HPDE6-E6E7 (cell line): Measurements from ENCODE around the gene CCDC167.
A peak's percentile ranks its signal among the peaks of the same experiment; 100 is the strongest.

Experiments
- DNase-seq: peaks from one replicate; pipeline ENCODE4 v3.0.0; 2011; ENCODE audit warnings: missing footprints; ENCODE audit errors: extremely low spot score

CCDC167 gene

DNA sequence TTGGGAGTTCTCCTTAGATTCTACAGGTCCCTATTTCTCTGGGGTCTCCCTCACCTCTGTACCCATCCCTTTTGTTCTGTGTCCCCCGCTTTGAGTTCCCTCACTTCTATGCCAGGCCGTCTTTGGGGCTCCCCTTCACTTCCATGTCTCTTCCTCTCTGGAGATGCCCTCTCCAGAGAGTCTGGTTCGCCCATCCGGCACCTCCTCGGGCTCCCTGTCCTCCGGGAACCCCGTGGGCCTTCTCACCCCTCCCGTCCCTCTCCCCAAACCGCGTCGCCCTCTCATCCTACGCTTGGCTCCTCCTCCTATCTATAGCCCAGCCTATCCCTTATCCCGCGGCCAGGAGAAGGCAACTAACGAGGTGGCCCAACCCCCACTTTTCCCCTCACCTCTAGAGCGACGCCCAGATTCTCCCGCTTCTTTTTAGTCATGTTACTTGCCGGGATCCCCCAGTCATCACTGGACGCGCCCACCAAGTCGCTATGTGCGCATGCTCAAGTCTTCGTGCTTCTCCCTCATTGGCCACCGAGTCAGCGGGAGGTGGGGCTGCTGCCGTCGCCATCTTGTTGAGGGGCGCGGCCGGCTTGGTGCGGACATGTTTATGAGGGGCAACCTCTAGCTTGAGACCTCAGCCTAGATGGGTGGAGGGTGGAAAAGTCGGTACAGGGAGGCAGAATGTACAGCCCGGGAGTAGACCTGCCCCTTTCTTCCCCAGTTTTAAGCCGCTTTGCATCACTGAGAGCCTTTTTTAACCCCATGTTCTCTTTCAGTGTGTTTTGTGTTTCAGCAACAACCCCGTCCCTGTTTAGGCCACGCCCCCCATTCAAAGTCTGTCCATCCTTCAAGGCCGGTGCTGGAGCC, at the start of gene CCDC167:
CCDC167 (minus strand) TSS at position 461 of the 861 bp plus-strand sequence; CDS start at position 431, 30 bp downstream.
- DNase-seq = peak; percentile 95

DNA sequence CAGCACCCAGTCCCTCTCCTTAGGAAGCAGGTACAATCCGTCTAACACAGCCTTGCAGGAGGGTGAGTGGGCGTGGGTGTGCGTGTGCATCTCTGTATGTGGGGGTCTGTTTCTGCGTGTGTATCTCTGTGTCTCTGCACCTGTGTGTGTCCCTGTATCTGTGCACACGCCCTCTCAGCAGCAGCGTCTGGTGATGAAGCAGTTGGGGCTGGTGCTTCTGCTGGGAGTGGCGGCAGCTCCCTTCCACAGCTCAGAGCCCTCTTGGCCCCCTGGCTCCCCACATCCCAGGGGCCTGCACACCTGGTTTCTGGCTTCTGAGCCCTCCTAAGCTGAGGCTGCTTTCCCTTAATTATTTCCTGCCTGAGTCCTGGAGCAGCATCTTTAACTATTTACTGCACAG, 49.5 kb upstream of the CCDC167 start:
- no peak for DNase-seq

DNA sequence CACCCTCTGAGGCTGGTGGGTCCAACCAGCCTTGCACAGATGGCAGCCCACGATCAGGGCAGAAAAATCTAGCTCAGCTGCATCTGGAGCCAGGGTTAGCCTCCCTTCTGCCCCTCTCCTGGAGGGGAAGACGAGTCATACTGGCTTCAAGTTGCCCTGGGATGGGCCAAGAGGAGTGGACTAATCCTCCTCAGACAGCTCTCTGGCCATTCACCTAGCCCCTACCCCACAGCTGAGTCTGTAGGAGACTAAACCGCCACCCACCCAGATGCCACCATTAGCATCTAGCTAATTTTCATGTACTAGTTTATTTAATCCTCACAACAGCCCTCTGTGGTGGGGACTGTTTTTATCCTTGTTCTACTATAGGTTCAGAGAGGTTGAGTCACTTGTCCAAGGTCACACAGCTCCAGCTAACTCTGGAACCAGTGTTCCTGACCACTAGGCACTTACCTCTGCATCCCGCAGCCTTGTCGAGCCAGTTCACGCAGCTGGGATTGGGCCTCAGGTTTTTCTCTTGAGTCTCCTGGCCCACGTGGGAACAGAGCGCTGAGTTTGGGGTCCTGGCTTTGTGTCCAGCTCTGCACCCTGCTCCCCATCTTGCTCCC, 48.5 kb upstream of the CCDC167 start:
- no peak for DNase-seq

DNA sequence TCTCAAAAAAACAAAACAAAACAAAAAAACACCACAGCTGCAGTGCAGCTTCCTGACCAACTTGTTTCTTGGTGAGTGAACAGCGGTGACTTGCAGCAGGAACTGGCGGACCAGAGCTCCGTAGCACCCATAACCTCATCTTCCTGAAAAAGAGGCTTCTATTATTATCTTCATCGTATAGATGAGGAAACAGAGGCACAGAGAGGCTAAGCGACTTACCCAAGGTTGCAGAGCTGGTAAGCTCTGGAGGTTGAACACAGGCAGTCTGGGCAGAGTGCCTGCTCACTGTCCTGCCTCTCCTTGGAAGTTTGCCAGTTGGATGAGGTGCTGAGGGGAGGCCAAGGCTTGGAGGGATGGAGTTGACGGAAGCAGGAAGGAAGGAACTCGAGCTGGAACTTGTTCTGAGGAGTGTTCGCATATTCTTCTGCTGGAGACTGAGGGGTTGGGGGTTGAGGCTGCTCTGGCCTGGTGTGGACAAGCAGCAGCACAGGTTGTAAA, 47.9 kb upstream of the CCDC167 start:
- DNase-seq = peak; percentile 82

DNA sequence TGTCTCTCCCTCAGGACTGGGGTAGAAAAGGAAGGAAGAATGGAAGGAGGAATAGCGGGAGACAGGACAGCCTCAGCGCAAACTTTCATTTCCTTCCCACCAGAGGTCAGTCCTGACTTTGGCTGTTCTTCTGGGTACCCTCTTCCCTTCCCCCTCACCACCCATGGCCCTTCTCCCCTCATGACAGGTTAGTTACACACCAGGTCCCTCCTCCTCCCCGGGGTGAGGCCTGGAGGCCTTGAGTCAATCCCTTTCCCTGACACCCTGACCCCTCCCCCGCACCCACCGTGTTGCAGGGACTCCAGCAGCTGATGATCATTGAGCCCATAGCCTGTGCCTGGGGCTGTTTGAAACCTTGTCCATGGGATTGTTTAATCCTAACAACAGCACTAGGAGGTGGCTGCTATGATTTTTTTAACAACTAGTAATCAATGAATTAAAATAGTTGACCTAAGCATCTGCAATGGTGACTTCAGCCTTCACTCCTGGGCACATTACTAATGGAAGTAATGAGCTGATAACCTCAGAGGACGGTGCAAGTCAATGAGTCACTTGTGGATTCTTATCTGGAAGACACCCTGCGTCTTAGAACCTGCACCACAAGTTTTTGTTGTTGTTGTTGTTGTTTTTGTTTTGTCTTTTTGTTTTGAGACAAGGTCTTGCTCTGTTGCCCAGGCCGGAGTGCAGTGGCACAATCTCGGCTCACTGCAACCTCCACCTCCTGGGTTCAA, 46.6 kb upstream of the CCDC167 start:
- DNase-seq = no peak

DNA sequence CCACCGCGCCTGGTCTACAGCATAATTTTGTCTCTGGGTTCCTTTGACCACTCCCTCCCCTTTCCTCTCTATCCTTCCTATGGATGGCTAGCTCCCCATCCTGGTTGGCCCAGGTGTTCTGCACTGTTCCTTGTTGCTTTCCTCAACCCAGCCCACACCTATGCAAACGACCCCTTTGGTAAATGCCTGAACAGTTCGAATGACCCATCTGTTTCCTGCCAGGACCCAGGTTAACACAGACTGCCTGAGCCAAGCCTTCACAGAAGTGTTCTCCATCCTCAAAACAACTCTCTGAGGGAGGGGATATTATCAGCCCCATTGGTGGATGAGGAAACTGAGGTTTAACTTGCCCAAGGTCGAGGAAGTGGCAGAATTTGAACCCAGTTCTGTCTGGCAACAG, 44.8 kb upstream of the CCDC167 start:
- DNase-seq = no peak

DNA sequence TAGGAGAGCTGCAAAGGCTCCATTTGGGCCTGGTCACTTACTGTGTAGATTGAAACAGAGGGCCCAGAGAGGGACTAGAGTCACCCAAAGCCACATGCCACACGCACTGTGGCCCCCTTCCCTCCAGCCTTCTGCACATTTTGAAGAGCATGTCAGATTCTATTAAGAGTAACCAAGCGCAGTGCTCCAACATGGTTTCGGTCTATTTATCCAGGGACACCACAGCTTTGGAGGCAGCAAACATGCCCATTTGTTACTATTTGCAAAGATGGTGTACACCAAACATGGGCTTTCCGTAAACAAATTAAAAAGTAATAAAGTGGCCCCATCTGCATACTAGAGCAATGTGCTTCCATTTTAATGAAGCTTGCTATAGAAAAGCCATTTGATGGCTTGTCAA, 43.7 kb upstream of the CCDC167 start:
- DNase-seq = no peak

DNA sequence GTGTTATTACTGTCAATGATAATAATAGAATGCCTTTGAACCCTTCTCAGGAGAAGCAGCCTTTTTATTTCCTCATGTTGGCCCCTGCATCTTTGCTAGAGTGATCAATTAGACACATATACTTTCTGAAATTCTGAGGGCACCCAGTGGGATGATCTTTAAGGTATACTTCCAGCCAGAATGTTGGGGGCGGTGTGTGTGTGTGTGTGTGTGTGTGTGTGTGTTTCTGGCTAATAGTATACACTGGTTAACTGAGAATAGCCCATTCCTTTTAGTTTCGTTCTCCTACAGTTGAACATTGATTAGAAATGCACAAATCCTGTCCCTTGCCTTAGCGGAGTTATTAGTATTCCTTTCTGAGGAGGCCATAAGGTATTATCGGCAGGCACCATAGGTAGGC, 41.7 kb upstream of the CCDC167 start:
- DNase-seq = no peak

DNA sequence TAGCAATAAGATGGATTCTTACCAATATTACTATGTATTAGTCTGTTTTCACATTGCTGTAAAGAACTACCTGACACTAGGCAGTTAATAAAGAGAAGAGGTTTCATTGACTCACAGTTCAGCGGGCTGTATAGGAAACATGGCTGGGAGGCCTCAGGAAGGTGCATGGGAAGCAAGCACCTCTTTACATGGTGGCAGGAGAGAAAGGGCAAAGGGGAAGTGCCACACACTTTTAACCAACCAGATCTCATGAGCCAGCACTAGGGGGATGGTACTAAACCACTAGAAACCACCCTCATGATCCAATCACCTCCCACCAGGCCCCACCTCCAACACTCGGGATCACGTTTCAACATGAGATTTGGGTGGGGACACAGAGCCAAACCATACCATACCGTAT, 40.7 kb upstream of the CCDC167 start:
- no peak for DNase-seq

DNA sequence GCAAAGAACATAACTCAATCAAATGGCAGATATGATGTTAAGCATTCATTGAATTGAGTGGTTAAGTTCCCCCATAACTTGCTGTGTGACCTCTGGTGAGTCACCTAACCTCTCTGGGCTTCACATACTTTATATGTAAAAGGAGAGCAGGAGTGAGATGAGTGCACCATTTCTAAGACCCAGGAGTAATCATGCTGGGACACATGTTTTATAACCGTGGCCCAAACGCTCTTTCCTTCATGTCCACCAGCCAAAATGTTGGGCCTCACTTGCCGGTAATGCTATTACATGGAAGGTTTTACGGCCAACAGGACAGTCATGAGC, 40.3 kb upstream of the CCDC167 start:
- no peak for DNase-seq

DNA sequence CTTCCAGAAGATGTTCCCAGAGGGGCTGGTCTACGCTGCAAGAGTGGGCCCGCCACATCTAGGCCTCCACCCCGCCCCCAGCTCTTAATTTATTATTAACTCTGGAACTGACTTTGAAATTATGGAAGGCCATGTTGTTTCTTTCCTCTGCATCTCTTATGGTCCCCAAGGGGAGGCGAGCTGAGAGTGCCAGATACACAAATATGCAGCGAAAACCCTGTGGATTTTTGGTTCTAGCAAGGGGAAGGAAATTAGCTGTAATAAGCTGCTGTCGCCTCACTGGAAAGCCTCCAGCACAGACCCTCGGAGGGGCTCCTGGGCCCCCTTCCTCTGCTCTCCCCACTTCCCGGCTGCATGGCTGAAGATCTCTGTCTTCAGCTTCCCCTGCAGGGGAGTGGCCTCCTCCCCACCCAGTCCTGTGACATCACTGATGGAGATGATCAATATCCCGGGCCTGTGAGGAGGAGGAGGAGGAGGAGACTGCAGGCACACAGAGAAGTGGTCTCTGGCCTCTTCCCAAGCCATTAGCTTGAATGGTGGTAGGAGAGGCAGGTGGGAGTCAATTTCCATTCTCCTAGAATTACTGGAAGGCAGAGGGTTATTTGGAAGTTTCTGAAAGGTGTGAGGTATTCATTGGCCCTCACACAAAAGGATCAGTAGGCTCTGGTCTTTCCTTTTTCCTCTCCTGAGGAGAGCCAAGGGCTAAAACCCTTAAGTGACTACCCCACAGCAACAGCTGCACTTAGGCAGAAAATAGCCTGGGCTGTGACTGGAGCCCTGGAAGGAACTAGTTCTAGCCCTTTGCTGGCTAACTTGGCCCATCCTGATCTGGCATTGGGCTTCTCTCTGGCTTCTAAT, 39.7 kb upstream of the CCDC167 start:
- DNase-seq = no peak

DNA sequence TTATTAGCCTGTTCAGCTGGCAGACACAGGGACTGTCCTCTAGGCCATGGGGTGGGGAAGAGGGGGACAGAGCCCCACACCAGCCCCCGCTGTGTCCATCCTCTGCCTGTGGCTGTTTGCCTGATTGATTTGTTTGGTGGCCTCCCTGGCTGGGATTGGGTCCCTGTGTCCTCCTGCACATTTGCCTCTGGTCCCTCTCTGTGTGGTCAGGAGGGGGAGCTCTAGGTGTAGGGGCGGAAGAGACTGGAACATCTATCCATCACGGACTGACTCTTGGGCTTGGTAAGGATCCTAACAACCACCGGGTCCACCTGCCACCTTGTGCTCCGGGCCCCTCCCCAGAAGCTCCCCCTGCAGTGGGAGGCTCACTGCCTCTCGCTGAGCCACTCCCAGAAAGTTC, 38.4 kb upstream of the CCDC167 start:
- DNase-seq = peak; percentile 71

DNA sequence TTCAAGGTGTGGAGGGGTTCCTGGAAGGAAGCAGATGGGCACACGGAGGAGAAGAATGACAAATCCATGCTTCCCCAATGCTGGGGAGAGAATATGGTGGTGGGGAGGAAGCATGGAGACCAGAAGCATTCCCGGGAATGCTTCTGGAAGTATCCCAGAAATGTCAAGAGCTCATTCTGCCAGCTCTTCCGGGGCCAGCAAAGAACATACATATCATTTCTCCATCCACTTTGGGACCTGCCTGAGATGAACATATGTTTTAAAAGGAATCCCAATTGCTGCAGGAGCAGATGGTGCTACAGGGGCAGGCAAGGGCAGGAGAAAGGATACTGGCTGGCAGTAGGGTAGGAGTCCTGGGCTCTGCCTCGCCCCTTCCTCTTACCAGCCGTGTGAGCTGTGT, 37.9 kb upstream of the CCDC167 start:
- no peak for DNase-seq

DNA sequence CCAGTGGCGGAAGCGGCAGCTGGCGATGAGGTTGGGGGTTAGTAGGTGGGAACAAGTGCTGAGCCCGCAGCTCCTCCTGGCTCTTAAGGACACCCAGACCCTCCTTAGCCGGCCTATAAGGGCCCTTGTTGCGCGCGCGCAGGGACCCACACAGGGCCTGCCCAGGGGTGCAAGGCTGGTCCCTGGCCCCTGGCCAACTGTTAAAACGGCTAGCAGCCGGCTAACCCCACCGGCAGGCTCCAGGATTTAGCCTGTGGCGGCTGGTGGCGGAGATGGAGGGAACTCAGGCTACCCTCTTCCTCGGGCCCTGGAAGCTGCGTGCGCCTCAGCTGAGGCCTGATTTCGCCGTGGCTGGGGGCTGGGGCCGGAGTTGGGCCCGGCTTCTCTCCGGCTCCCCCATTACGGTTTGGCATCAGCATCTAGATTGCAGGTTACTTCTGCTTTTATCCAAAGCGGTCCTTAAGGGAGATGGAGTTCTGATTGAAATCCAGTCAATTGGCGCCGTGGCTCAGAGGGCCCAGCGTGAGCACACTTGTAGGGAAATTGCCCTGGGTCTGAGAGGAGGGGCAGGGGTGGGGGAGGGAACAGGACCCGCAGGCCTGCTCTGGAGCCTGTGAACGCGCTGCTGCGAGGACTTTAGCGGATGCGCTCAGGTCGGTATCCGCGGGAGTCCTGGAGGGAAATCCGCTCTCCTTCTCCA, 36.9 kb upstream of the CCDC167 start:
- DNase-seq = no peak

DNA sequence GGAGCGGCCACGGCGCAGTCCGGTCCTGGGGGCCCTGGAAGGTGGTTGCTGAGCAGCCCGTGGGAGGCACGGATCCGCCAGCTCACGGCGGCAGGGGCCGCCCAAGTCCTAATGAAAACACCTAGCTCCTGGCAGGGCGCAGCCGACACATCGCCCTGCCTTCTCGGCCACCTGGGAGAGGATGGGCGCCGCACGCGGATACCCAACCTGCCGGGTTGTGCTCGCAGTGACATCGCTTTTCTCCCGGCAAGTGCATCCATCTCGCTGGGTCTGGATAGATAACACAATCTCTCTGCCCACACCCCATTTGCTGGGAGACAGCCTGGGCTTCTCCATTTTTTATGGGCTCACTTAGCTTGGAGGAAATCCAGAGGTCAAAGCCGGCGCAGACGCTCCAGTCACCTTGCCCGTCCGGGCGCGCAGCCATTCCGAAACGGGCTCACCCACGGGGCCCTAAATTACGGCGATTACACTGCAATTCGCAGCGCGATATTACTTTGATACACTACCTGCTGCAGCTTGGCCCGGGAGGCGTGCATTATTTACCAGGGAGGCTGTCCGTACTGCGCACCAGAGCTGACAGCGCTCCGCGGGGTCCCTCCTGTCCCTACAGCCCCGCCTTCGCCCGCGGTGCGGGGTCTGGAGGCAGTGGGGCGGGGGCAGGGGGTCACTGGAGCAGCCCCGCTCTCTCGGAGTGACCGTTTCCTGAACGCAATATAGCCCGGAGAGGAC, 36.2 kb upstream of the CCDC167 start:
- DNase-seq = no peak

DNA sequence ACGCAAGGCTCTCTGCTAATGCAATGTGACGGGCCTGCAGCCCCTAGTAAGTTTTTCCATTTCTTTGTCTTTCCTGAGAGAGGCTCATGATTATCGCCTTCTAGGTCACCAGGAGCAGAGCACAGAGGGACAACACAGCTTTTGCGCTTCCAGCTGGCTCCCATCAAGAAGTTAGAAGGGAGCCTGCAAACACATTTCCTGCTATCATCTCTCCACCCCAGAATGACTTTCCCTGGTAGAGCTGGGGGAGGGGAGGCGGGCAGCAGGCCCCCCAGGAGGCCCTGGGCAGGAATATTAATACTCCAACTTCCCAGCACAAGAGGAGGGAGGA, 35.7 kb upstream of the CCDC167 start:
- no peak for DNase-seq

DNA sequence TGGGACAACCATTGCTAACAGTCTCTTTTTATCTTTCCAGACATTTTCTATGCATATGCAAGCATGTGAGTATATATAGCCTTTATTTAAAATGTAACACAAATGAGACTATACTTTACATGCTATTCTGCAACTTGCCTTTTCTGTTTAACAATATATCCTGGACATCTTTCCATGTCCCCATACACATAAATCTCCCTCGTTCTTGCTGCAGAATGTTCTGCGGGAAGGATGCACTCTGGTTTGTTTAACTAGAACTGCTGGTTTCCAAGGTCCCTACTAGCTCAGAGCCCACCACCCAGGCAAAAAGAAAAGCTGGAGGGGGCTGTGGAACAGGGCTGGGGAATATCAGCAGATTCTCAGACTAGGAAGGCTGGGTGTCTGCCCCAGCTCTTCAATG, 35.2 kb upstream of the CCDC167 start:
- DNase-seq = no peak

DNA sequence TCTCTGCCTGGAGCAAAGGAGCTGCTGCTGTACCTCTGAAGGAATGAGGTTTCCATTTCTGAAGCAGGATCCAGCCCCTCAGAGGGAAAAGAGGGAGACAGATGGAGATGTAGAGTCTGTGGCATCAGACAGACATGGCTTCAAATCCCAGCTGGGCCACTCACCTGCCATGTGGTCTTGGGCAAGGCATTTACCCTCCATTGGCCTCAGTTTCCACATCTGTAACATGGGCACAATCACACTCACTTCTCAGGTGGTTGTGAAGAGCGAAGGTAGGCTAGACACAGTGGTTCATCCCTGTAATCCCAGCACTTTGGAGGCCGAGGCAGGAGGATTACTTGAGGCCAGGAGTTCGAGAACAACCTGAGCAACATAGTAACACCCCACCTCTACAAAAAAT, 32.4 kb upstream of the CCDC167 start:
- DNase-seq = no peak

DNA sequence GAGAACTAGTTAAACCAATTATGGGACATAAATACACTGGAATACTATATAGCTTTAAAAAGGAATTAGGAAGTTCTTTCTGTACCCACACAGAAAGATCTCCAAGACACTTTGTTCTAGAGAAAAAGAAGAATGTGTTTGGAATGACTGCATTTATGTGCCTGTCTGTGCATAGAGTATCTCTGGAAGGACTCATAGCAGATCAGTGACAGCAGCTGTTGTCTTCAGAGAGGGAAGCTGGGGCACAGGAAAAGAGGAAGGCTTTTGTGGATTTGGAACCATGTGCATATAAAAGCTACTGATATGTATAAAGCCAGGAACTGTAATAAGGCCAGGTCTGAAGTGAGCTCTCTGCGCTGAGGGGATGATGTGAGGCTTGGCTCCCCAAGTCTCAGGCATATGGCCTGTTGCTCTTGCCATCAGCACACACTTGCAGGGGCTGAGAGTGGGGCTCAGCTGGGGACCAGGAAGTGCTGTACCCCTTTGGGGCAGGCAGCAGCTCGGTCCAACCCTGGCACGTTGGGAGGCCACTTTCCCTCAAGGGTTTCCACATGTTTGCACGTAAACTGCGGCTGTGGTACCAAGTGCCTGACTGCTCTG, 31.8 kb upstream of the CCDC167 start:
- no peak for DNase-seq

DNA sequence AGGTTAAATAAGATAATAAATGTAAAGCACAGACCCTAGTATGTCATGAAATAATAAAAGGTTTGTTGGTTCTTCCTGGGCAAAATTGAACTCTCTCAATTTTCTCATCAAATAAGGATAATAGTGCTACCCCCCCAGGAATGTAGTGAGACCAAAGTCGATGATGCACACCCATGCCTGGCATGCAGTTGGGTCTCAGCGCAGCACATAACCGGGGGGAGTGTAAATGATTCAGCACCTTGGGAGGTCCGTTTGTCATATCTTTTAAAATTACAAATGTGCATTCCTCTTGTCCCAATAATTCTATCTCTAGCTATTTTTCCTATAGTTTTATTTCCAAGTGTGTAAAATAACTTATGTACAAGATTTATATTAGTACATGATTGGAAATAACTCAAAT, 31.3 kb upstream of the CCDC167 start:
- no peak for DNase-seq
